ENCODE measurements around the gene TRPM1. TPM values are rescaled to one million over a fixed set of nuclear protein-coding genes. Genes with fewer than 3 reads are reported as not detected.

Gene TRPM1
- total RNA-seq, 1 donor from 2014 or later, result not detected

GRCh38 chr15:31127596-31128261 lies 26.2 kb upstream of the TRPM1 start:
- Histone ChIP-seq H3K9me3 (ENCODE audit: control insufficient read depth in 3 of 3, low read length in 3 of 3) (peaks cover 0 to 3% (median 0%) of the 10 kb centered on the region in 3 donors), H3K4me3 (ENCODE audit: low read length in 3 of 3) (no peak overlapping the region), H3K27me3 (ENCODE audit: control insufficient read depth in 3 of 3, insufficient read depth in 3 of 3, low read length in 3 of 3) (peaks cover 0 to 3% (median 0%) of the 10 kb centered on the region in 3 donors), H3K36me3 (ENCODE audit: control insufficient read depth in 3 of 3, insufficient read depth in 3 of 3, low read length in 3 of 3) (no peaks in the 10 kb centered on the region), H3K9ac (ENCODE audit: low read depth in 1 of 3, low read length in 3 of 3) (no peak overlapping the region), H3K27ac (ENCODE audit: low read depth, low read length) (no peak overlapping the region), H3K4me1 (ENCODE audit: control insufficient read depth in 3 of 3, insufficient read depth in 3 of 3, low read length in 3 of 3) (peaks cover 4 to 13% (median 6%) of the 10 kb centered on the region in 3 donors)

DNA sequence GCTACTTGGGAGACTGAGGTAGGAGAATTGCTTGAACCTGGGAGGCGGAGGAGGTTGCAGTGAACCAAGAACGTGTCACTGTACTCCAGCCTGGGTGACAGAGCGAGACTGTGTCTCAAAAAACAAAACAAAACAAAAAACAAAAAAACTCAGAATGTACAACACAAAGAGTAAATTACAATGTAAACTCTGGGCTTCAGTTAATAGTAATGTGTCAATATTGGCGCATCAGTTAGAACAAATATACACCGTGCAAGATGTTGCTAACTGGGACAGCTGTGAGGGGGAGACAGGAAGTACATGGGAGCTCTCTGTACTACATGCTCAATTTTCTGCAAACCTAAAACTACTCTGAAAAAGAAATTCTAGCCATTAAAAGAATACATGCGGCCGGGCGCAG lies 23.5 kb upstream of the TRPM1 start:
- no peak overlapping the region for H3K9ac ChIP-seq (ENCODE audit: low read depth in 1 of 3, low read length in 3 of 3)
- peaks cover 0 to 6% (median 3%) of the 10 kb centered on the region in 3 donors for H3K9me3 ChIP-seq (ENCODE audit: control insufficient read depth in 3 of 3, low read length in 3 of 3)
- no peak overlapping the region for H3K4me3 ChIP-seq (ENCODE audit: low read length in 3 of 3)
- no peak overlapping the region for H3K27ac ChIP-seq (ENCODE audit: low read depth, low read length)
- H3K4me1 ChIP-seq (ENCODE audit: control insufficient read depth in 3 of 3, insufficient read depth in 3 of 3, low read length in 3 of 3), result peaks cover 4 to 13% (median 6%) of the 10 kb centered on the region in 3 donors
- no peaks in the 10 kb centered on the region for H3K36me3 ChIP-seq (ENCODE audit: control insufficient read depth in 3 of 3, insufficient read depth in 3 of 3, low read length in 3 of 3)
- H3K27me3 ChIP-seq (ENCODE audit: control insufficient read depth in 3 of 3, insufficient read depth in 3 of 3, low read length in 3 of 3), result peaks cover 0 to 3% (median 0%) of the 10 kb centered on the region in 3 donors

DNA sequence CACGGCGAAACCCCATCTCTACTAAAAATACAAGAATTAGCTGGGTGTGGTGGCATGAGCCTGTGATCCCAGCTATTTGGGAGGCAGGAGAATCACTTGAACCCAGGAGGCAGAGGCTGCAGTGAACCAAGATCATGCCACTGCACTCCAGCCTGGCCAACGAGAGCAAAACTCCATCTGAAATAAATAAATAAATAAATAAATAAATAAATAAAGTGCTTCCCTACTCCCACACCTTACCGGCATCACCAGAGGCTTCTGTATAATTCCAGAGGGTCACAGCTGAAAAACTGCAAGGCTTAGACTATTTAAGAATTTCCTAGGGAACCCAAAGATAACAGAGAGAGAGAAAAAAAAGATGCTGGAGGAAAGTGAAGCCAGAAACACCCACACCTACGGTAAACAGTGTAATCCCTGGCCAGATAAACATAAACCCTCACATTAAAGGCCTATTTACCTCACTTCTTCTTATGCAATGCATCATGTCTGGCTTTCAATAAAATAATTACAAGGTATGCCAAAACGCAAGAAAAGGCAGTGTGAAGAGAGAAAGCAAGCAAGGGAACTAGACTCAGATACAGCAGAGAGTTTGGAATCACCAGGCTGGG lies 15.0 kb upstream of the TRPM1 start:
- no peak overlapping the region for H3K27ac ChIP-seq (ENCODE audit: low read depth, low read length)
- no peaks in the 10 kb centered on the region for H3K9me3 ChIP-seq (ENCODE audit: control insufficient read depth in 3 of 3, low read length in 3 of 3)
- no peaks in the 10 kb centered on the region for H3K36me3 ChIP-seq (ENCODE audit: control insufficient read depth in 3 of 3, insufficient read depth in 3 of 3, low read length in 3 of 3)
- no peaks in the 10 kb centered on the region for H3K27me3 ChIP-seq (ENCODE audit: control insufficient read depth in 3 of 3, insufficient read depth in 3 of 3, low read length in 3 of 3)
- no peaks in the 10 kb centered on the region for H3K4me1 ChIP-seq (ENCODE audit: control insufficient read depth in 3 of 3, insufficient read depth in 3 of 3, low read length in 3 of 3)
- no peak overlapping the region for H3K9ac ChIP-seq (ENCODE audit: low read depth in 1 of 3, low read length in 3 of 3)
- no peak overlapping the region for H3K4me3 ChIP-seq (ENCODE audit: low read length in 3 of 3)

DNA sequence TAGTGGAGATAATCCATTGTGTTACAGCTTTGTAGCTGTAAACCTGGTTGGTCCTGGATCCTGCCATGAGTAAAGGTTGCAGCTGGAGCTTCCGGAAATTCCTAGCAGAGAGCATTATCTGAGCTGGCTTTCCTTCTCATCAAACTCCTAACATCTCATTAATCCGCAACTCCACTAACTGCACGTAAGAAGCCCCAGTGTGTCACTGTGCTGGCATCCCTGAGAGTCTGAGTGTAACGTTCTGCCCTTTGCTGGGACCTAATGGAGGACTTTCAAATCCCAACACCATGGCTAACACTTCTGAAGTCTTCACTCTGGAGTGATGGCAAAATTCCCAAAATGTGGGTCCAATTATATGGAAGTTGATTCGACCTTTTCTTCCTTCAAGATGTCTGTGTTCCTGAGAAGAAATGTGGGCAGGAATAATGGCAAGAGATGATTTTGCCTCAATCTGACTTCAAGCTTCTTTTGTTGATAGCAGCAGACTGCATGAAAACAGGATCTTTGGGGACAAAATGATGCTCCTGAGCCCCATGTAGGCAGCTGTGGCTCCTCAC lies 9.6 kb upstream of the TRPM1 start:
- Histone ChIP-seq H3K9me3 (ENCODE audit: control insufficient read depth in 3 of 3, low read length in 3 of 3) (no peaks in the 10 kb centered on the region), H3K4me3 (ENCODE audit: low read length in 3 of 3) (no peak overlapping the region), H3K4me1 (ENCODE audit: control insufficient read depth in 3 of 3, insufficient read depth in 3 of 3, low read length in 3 of 3) (no peaks in the 10 kb centered on the region), H3K27ac (ENCODE audit: low read depth, low read length) (no peak overlapping the region), H3K36me3 (ENCODE audit: control insufficient read depth in 3 of 3, insufficient read depth in 3 of 3, low read length in 3 of 3) (no peaks in the 10 kb centered on the region), H3K9ac (ENCODE audit: low read depth in 1 of 3, low read length in 3 of 3) (no peak overlapping the region), H3K27me3 (ENCODE audit: control insufficient read depth in 3 of 3, insufficient read depth in 3 of 3, low read length in 3 of 3) (no peaks in the 10 kb centered on the region)

DNA sequence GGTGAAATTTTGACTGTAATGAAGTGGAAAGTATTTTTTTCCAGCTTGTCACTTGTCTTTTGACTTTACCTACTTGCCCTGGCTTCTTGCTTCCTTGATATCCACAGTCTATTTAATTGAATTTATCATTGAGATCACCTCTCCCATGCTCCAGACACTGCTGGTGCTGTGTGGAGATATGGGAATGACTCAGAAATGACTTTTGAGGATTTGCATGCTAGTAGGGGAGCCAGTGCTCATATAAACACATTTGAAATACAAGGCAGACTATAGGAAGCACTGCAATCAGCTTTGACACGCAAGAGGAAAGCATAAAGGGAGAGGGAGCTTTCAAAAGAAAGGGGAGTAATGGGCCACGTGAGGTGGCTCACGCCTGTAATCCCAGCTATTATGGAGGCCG lies 7.3 kb upstream of the TRPM1 start:
- Histone ChIP-seq H3K36me3 (ENCODE audit: control insufficient read depth in 3 of 3, insufficient read depth in 3 of 3, low read length in 3 of 3) (no peaks in the 10 kb centered on the region), H3K27ac (ENCODE audit: low read depth, low read length) (no peak overlapping the region), H3K9me3 (ENCODE audit: control insufficient read depth in 3 of 3, low read length in 3 of 3) (no peaks in the 10 kb centered on the region), H3K27me3 (ENCODE audit: control insufficient read depth in 3 of 3, insufficient read depth in 3 of 3, low read length in 3 of 3) (no peaks in the 10 kb centered on the region), H3K4me3 (ENCODE audit: low read length in 3 of 3) (no peak overlapping the region), H3K4me1 (ENCODE audit: control insufficient read depth in 3 of 3, insufficient read depth in 3 of 3, low read length in 3 of 3) (no peaks in the 10 kb centered on the region), H3K9ac (ENCODE audit: low read depth in 1 of 3, low read length in 3 of 3) (no peak overlapping the region)

GRCh38 chr15:31106495-31107300 lies 5.2 kb upstream of the TRPM1 start:
- no peak overlapping the region for H3K27ac ChIP-seq (ENCODE audit: low read depth, low read length)
- no peaks in the 10 kb centered on the region for H3K36me3 ChIP-seq (ENCODE audit: control insufficient read depth in 3 of 3, insufficient read depth in 3 of 3, low read length in 3 of 3)
- no peaks in the 10 kb centered on the region for H3K27me3 ChIP-seq (ENCODE audit: control insufficient read depth in 3 of 3, insufficient read depth in 3 of 3, low read length in 3 of 3)
- H3K9me3 ChIP-seq (ENCODE audit: control insufficient read depth in 3 of 3, low read length in 3 of 3), result no peaks in the 10 kb centered on the region
- no peak overlapping the region for H3K9ac ChIP-seq (ENCODE audit: low read depth in 1 of 3, low read length in 3 of 3)
- H3K4me1 ChIP-seq (ENCODE audit: control insufficient read depth in 3 of 3, insufficient read depth in 3 of 3, low read length in 3 of 3), result no peaks in the 10 kb centered on the region
- no peak overlapping the region for H3K4me3 ChIP-seq (ENCODE audit: low read length in 3 of 3)

- Histone ChIP-seq H3K36me3 (ENCODE audit: control insufficient read depth in 3 of 3, insufficient read depth in 3 of 3, low read length in 3 of 3) (no peaks in the 10 kb centered on the region), H3K27ac (ENCODE audit: low read depth, low read length) (no peak overlapping the region), H3K9me3 (ENCODE audit: control insufficient read depth in 3 of 3, low read length in 3 of 3) (no peaks in the 10 kb centered on the region), H3K9ac (ENCODE audit: low read depth in 1 of 3, low read length in 3 of 3) (no peak overlapping the region), H3K4me3 (ENCODE audit: low read length in 3 of 3) (no peak overlapping the region), H3K27me3 (ENCODE audit: control insufficient read depth in 3 of 3, insufficient read depth in 3 of 3, low read length in 3 of 3) (no peaks in the 10 kb centered on the region), H3K4me1 (ENCODE audit: control insufficient read depth in 3 of 3, insufficient read depth in 3 of 3, low read length in 3 of 3) (no peaks in the 10 kb centered on the region)
Observed at GRCh38 chr15:31104003-31104402, 2.5 kb upstream of the TRPM1 start.

GRCh38 chr15:31102374-31103342 lies 1.1 kb upstream of the TRPM1 start:
- Histone ChIP-seq H3K9me3 (ENCODE audit: control insufficient read depth in 3 of 3, low read length in 3 of 3) (no peaks in the 10 kb centered on the region), H3K27me3 (ENCODE audit: control insufficient read depth in 3 of 3, insufficient read depth in 3 of 3, low read length in 3 of 3) (no peaks in the 10 kb centered on the region), H3K36me3 (ENCODE audit: control insufficient read depth in 3 of 3, insufficient read depth in 3 of 3, low read length in 3 of 3) (no peaks in the 10 kb centered on the region), H3K4me3 (ENCODE audit: low read length in 3 of 3) (no peak overlapping the region), H3K9ac (ENCODE audit: low read depth in 1 of 3, low read length in 3 of 3) (no peak overlapping the region), H3K4me1 (ENCODE audit: control insufficient read depth in 3 of 3, insufficient read depth in 3 of 3, low read length in 3 of 3) (no peaks in the 10 kb centered on the region), H3K27ac (ENCODE audit: low read depth, low read length) (no peak overlapping the region)

GRCh38 chr15:31102039-31102321 lies 455 bp upstream of the TRPM1 start:
- H3K4me1 ChIP-seq (ENCODE audit: control insufficient read depth in 3 of 3, insufficient read depth in 3 of 3, low read length in 3 of 3), result no peaks in the 10 kb centered on the region
- no peaks in the 10 kb centered on the region for H3K27me3 ChIP-seq (ENCODE audit: control insufficient read depth in 3 of 3, insufficient read depth in 3 of 3, low read length in 3 of 3)
- no peak overlapping the region for H3K9ac ChIP-seq (ENCODE audit: low read depth in 1 of 3, low read length in 3 of 3)
- no peaks in the 10 kb centered on the region for H3K36me3 ChIP-seq (ENCODE audit: control insufficient read depth in 3 of 3, insufficient read depth in 3 of 3, low read length in 3 of 3)
- H3K9me3 ChIP-seq (ENCODE audit: control insufficient read depth in 3 of 3, low read length in 3 of 3), result no peaks in the 10 kb centered on the region
- no peak overlapping the region for H3K27ac ChIP-seq (ENCODE audit: low read depth, low read length)
- H3K4me3 ChIP-seq (ENCODE audit: low read length in 3 of 3), result no peak overlapping the region

Measured in skeletal muscle tissue (tissue), 4 donors.